Ectodermal cell (in vitro differentiated cells): ENCODE measurements around the gene SDCCAG8.

Experiments used
- H3K27ac ChIP-seq: 2 replicates; pipeline ENCODE4 v1.7.0; 2013; ENCODE audit warnings: mild to moderate bottlenecking, low read depth, low read length; ENCODE audit not compliant: insufficient read depth, poor library complexity, severe bottlenecking
- H3K27me3 ChIP-seq: 2 replicates; pipeline ENCODE4 v1.7.0; 2013; ENCODE audit warnings: mild to moderate bottlenecking, low read length; ENCODE audit not compliant: insufficient read depth, control insufficient read depth, poor library complexity, severe bottlenecking
- H3K36me3 ChIP-seq: one replicate; pipeline ENCODE4 v1.7.0; 2013; ENCODE audit warnings: low read length; ENCODE audit not compliant: control insufficient read depth, insufficient read depth
- H3K4me1 ChIP-seq: one replicate; pipeline ENCODE4 v1.7.0; 2013; ENCODE audit warnings: low read length; ENCODE audit not compliant: control insufficient read depth, insufficient read depth
- H3K4me3 ChIP-seq: 2 replicates; pipeline ENCODE4 v1.7.0; 2013; ENCODE audit warnings: low read depth, low read length, control low read depth; ENCODE audit not compliant: insufficient read depth
- H3K9me3 ChIP-seq: 2 replicates; pipeline ENCODE4 v1.7.0; 2013; ENCODE audit warnings: mild to moderate bottlenecking, low read length, moderate library complexity; ENCODE audit not compliant: control insufficient read depth
- WGBS, 2 experiments: methylation state at CpG; one replicate each; pipeline ENCODE4 v1.1.7; 2013; ENCODE audit warnings: missing lambda C conversion rate in 2 of 2; 5-methylcytosine and 5-hydroxymethylcytosine counted together

SDCCAG8 gene

DNA sequence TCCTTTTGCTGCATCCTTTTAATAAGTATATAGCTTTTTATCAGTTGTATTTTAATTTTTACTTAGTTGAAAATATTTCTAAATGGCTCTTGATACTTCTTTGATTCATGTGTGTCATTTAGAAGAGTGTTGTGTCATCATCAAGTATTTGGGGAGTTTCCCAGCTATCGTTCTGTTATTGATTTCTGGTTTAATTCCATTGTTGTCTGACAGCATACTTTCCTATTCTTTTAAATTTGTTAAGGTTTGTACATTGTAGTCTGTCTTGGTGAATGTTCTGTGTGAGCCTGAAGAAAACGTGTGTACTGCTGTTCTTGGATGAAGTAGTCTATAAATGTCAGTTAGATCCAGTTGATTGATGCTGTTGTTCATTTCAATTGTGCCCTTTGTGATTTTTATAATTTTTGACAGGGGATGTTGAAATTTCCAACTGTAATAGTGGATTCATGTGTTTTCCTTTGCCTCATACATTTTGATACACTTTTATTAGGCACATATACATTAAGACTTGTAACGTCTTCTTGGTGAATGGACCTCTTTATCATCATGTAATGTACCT lies 24.8 kb downstream of the SDCCAG8 start:
- no peaks in the 10 kb centered on the region for H3K36me3 ChIP-seq
- no peaks in the 10 kb centered on the region for H3K27me3 ChIP-seq
- H3K27ac ChIP-seq: no peak overlapping the region
- H3K4me1 ChIP-seq: no peaks in the 10 kb centered on the region
- H3K4me3 ChIP-seq: no peak overlapping the region
- H3K9me3 ChIP-seq: no peaks in the 10 kb centered on the region
- 81 to 90% methylated on average over 3 of the region's 3 CpGs for WGBS, 2 experiments

DNA sequence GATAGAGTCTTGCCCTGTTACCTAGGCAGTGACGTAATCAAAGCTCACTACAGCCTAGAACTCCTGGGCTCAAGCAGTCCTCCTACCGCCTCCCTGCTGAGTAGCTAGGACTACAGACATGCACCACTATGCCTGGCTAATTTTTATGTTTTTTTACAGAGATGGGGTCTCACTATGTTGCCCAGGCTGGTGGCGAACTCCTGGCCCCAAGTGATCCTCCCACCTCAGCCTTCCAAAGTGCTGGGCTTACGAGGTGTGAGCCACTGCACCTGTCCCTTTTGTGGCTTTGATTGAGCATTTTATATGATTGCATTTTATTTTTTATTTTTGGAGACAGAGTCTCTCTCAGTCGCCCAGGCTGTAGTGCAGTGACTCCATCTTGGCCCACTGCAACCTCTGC lies 25.8 kb downstream of the SDCCAG8 start:
- no peaks in the 10 kb centered on the region for H3K27me3 ChIP-seq
- H3K36me3 ChIP-seq: no peaks in the 10 kb centered on the region
- 90 to 92% methylated on average over 5 of the region's 5 CpGs for WGBS, 2 experiments
- H3K4me3 ChIP-seq: no peak overlapping the region
- no peaks in the 10 kb centered on the region for H3K4me1 ChIP-seq
- no peak overlapping the region for H3K27ac ChIP-seq
- H3K9me3 ChIP-seq: no peaks in the 10 kb centered on the region

DNA sequence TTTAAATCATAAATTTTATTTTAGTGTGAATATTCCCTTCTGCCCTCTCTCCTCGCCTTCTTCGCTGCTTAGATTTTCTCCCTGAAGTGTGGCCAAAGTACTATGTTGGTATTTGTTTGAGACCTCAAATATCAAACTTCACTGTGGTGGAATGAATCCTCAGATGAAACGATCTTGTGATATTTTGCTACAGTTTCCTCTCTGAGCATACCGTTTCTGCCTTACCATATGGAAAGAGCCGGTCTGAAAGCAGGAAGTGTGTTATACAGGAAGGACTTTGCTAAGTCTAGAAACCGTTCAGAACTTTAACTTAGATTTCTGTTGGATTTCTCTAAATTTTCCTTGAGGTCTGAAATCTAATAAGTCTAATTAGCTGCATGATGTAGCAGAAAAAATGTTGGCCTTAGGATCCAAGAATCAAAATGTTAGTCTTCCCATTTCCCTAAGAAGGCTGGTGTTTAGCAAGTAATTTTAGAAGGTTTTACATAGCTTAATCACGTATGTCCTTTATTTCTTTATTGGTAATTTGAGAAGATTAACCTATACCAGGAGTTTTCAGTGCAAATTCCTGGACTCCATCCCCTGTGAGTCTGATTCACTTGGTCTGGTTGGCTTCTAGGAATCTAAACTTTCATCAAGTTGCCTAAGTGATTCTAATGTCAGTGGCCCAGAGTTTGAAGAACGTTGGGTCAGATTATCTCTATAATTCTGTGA lies 30.7 kb downstream of the SDCCAG8 start:
- H3K36me3 ChIP-seq: no peaks in the 10 kb centered on the region
- no peaks in the 10 kb centered on the region for H3K4me1 ChIP-seq
- H3K9me3 ChIP-seq: no peaks in the 10 kb centered on the region
- H3K4me3 ChIP-seq: no peak overlapping the region
- H3K27me3 ChIP-seq: no peaks in the 10 kb centered on the region
- WGBS, 2 experiments: 75 to 79% methylated on average over 7 to 8 of the region's 8 CpGs
- no peak overlapping the region for H3K27ac ChIP-seq

DNA sequence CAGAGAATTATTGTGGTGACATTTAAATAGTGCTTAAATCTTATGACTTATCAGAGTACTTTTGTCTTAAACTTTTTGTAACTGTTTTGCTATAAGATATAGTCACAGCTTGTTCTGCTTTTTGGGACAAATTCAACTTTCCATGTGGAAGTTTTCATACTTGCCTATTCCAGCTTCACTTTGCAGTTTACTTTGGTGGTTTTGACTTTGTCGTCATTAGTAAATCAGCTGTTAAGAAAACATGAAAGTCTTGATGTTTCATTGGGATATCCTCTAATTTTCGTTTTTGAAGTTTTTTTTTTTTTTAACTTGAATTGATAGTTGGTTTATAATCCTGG lies 31.3 kb downstream of the SDCCAG8 start:
- Histone ChIP-seq H3K27ac (no peak overlapping the region), H3K4me3 (no peak overlapping the region), H3K27me3 (no peaks in the 10 kb centered on the region), H3K9me3 (no peaks in the 10 kb centered on the region), H3K4me1 (no peaks in the 10 kb centered on the region), H3K36me3 (no peaks in the 10 kb centered on the region)
- 80 to 83% methylated on average over 2 of the region's 2 CpGs for WGBS, 2 experiments

DNA sequence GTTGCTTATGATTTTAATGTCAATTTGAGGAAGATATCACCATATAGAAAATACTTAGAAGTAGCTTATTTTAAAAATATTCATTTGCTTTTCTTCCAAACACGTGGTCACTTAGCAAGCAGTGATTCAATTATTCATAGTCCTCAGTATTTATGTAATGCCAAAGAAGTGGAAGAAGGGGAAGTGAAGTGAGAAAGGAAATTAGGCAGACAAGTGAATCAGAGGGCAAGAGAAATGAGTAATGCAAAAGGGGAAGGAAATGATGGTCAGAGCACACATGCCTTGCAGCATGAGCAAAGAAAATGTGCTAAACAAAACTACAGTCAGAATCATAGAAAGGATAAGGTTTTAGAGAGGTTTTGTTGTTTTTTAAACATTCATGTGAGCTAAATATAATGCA lies 31.8 kb downstream of the SDCCAG8 start:
- no peak overlapping the region for H3K27ac ChIP-seq
- no peaks in the 10 kb centered on the region for H3K4me1 ChIP-seq
- no peak overlapping the region for H3K4me3 ChIP-seq
- H3K36me3 ChIP-seq: no peaks in the 10 kb centered on the region
- 57% methylated on average over 1 of the region's 1 CpG; no CpG with 5 or more reads in 1 of the 2 experiments for WGBS, 2 experiments
- no peaks in the 10 kb centered on the region for H3K9me3 ChIP-seq
- H3K27me3 ChIP-seq: no peaks in the 10 kb centered on the region

DNA sequence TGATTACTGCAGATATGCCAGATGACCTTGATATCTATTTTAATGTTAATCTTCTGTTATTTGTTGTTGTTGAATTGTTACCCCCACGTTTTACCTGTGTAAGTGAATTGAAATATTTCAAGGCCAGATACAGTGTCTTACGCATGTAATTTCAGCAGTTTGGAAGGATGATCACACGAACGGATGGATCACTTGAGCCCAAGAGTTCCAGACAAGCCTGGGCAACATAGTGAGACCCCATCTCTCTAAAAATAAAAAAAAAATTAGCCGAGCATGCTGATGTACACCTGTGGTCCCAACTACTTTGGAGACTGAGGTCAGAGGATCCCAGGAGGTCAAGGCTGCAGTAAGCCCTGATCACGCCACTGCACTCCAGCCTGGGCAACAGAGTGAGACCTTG lies 32.2 kb downstream of the SDCCAG8 start:
- Histone ChIP-seq H3K4me3 (no peak overlapping the region), H3K9me3 (no peaks in the 10 kb centered on the region), H3K36me3 (no peaks in the 10 kb centered on the region), H3K27ac (no peak overlapping the region), H3K4me1 (no peaks in the 10 kb centered on the region), H3K27me3 (no peaks in the 10 kb centered on the region)
- WGBS, 2 experiments: 94 to 96% methylated on average over 6 of the region's 6 CpGs

DNA sequence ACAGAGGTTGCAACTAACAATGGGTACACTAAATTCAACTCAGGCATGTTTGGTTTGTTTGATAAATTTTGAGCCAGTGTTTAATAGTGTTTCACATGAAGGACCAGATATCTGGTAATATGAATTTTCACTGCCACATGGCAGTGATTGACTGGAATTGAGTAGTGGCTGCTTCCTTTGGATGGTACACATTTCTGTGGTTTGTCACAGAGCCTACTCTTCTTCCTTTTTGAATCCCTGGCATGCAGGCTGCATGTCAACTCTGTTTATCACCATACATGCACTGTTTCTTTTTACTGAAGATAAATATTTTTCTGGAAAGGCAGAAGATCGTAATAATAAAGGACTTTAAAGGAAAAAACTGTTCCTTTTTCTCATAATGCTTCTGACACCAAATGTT lies 35.5 kb downstream of the SDCCAG8 start:
- WGBS, 2 experiments: 88 to 100% methylated on average over 1 of the region's 1 CpG
- Histone ChIP-seq H3K27me3 (no peaks in the 10 kb centered on the region), H3K36me3 (no peaks in the 10 kb centered on the region), H3K4me1 (no peaks in the 10 kb centered on the region), H3K4me3 (no peak overlapping the region), H3K9me3 (no peaks in the 10 kb centered on the region), H3K27ac (no peak overlapping the region)

DNA sequence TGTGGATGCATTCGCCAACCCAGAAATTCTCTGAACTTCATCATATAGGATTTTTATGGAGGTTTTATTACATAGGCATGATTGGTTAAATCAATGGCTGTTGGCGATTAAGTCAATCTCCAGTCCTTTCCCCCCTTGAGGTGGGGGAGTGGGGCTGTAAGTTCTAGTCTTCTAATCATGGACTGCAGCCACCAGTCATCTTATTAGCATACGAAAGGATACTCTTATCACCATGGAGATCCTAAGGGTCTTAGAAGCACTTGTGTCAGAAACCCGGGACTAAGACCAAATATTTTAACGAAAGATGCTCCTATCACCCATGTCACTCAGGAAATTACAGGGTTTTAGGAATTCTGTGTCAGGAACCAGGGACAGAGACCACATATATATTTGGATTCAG lies 36.3 kb downstream of the SDCCAG8 start:
- no peaks in the 10 kb centered on the region for H3K36me3 ChIP-seq

DNA sequence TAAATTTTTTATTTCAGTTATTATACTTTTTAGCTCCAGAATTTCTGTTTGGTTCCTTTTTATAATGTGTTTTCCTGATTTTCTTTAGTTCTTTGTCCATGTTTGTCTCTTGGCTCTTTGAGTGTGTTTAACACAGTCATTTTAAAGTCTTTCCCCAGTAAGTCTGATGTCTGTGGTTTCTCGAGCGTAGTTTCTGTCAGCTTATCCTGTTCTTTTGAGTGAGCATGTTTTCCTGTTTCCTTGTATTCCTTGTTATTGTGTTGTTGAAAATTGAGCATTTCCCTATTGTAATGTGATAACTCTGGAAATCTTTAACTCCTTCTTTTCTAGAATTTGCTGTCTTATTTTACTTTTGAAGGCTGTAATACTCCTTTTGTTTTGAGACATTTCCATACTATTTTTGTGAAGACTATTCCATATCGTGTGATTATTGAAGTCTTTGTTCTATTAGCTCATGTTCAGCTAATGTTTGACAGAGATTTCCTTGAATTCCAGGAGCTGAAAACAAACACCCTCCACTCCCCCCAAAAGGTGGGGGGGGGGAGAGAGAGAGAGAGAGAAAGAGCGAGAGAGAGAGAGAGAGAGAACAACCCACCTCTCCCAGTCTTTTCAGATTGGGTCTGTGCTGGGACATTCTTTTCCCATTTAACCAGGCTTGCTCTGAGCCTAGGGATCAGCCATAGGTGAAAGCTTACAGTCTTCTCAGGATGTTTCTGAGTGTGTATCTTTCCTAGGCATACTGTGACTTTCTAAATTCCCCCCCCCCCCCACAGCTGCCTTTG lies 38.3 kb downstream of the SDCCAG8 start:
- Histone ChIP-seq H3K27ac (no peak overlapping the region), H3K4me1 (no peaks in the 10 kb centered on the region), H3K27me3 (no peaks in the 10 kb centered on the region), H3K4me3 (no peak overlapping the region), H3K9me3 (no peaks in the 10 kb centered on the region), H3K36me3 (no peaks in the 10 kb centered on the region)
- 71 to 93% methylated on average over 2 to 3 of the region's 4 CpGs for WGBS, 2 experiments

More for the DNA sequence above, 36.3 kb downstream of the SDCCAG8 start:
- H3K4me1 ChIP-seq: no peaks in the 10 kb centered on the region
- H3K4me3 ChIP-seq: no peak overlapping the region
- no peak overlapping the region for H3K27ac ChIP-seq
- H3K9me3 ChIP-seq: no peaks in the 10 kb centered on the region
- 72 to 80% methylated on average over 5 of the region's 5 CpGs for WGBS, 2 experiments
- H3K27me3 ChIP-seq: no peaks in the 10 kb centered on the region

DNA sequence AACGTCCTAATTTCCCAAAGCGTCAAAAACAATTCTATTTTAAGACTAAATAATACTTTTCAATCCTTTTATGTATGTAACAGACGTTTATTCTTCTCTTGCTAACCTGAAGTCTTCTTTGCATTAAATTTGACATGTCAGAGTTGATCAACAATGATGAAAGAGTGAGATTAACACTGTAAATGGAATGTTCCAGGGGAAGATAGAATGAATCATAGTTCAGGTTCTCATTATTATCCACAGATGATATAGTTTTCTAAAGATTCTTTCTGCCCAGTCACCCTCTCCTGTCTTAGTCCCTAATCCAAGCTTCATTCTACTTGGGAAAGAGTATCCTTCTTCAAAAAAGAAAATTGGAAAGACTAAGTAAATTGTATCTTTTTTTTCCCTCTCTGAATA lies 38.9 kb downstream of the SDCCAG8 start:
- 100% methylated on average over 1 of the region's 3 CpGs; no CpG with 5 or more reads in 1 of the 2 experiments for WGBS, 2 experiments
- no peaks in the 10 kb centered on the region for H3K27me3 ChIP-seq
- H3K36me3 ChIP-seq: no peaks in the 10 kb centered on the region
- H3K4me3 ChIP-seq: no peak overlapping the region
- H3K4me1 ChIP-seq: no peaks in the 10 kb centered on the region
- H3K27ac ChIP-seq: no peak overlapping the region
- H3K9me3 ChIP-seq: no peaks in the 10 kb centered on the region
